ENCODE results near the gene SH2D1B.
A peak's percentile ranks its signal among the peaks of the same experiment; 100 is the strongest.
"Not testable (repeated sequence)": the region's sequence is repeated elsewhere in the genome, so short reads cannot be mapped to it uniquely, and the experiment has no call there.

SH2D1B gene

GRCh38 chr1:162359523-162360236 is 52.3 kb downstream of the SH2D1B start:
- DNase-seq, result no peak

DNA sequence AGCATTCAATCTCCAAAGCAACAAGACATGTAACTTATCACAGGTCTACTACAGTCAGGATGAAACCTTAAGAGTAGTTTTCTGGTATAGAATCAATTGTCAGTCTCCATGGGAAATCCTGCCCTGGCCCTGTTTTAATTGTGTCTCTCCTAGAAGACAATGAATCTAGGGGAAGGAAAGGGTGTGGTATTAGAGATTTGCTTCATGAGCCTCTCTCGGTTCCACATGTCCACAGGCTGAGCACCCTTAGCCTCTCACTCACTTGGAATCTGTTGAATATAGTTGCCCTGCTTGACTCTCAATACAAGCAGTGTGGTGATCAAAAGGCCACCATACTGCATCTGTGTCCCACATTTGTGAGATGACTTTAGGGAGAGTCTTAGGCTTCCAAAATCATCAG is 53.0 kb downstream of the SH2D1B start:
- DNase-seq, result no peak

- DNase-seq, result peak; percentile 4
Measured at GRCh38 chr1:162357681-162358266, 54.2 kb downstream of the SH2D1B start.

DNA sequence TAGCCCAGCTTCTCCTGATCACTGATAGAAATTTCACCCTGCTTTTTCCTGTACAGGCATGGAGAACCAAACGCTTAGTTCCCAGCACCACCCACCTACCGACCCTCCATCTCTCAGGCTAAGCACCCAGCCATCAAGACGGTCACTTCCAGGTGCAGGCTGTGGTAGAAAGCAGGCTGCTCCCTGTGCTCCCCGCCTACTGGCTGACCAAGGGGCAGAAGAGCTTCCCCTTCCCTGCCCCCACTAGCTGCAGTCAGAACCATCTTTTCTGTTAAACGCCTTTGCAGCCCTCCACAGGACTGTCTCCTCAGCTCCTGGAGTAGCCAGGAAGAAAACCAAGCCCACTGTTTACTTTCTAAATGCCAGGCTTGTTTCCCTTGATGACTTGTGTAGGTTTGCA is 58.2 kb downstream of the SH2D1B start:
- no peak for DNase-seq

- no peak for DNase-seq
Measured at GRCh38 chr1:162353078-162353477, 58.9 kb downstream of the SH2D1B start.

DNA sequence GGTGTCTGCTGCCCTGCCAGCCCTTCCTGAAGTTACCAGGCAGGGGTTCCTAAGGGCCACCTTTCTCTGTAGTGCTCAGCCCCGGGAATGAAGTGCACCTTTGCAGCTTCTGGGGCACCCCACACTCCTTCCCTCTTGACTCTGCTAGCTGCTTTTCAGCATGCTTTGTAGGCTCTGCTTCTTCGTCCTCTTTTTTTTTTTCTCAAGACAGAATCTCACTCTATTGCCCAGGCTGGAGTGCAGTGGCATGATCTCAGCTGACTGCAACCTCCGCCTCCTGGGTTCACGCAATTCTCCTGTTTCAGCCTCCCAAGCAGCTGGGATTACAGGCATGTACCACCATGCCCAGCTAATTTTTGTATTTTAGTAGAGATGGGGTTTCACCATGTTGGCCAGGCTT is 60.1 kb downstream of the SH2D1B start:
- not testable (repeated sequence) for DNase-seq

DNA sequence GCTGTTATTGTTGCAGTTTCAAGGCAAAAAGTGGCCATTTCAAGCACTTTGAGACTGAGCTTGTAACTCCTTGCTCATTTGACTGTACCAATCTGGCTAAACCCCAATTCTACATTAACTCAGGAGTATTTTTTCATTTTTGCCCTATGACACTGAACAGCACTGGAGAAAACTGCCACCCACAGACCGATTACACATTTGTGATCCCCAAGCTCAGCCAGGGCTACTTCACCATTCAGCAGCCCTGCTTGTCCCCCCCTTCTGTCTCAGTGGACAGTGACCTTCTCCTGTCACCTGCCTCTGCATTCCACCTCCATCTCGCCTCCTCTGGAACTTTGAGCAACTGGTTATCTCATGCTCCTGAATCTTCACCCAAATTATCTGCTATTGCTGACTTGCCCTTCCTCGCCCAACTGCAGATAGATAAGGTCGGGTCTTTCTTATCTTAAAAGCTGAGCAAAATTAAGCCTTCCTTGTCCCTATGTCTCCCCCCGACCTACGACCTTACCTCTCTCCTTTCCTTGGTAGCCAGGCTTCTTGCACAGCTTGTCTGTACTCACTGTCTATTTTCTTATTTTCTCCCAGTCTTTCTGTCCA is 60.6 kb downstream of the SH2D1B start:
- DNase-seq, result no peak

GRCh38 chr1:162349635-162350330 is 62.2 kb downstream of the SH2D1B start:
- no peak for DNase-seq

DNA sequence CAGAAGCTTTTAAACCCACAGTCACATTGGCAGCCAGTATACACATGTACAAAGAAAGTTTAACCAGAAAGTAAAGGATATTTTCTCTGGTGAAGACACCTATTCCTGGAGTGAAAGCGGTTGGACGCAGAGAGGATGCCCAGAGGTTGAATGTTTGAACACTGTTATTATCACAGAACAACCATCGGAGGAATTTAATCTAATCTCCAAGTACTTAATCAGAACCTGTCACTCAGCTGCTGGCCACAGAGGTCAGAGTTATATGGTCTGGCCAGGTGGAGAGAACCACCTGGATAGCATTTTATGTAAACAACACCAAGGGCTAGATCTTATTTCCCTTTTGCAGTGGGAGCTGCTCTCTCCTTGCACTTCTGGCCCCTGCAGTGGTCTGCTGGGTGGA is 64.7 kb downstream of the SH2D1B start:
- no peak for DNase-seq

Data from NCI-H2171 treated with DMSO at 0.1 percent for 48 hours (cell line).